SIG-M5 treated with dmso at 0.1 percent for 504 hours (cell line): ENCODE results near the gene SKIDA1.

Experiments used
- DNase-seq: peaks from one replicate; lab custom pipeline; 2025; ENCODE audit not compliant: unreplicated experiment; lab: John Stamatoyannopoulos, UW

Gene SKIDA1

DNA sequence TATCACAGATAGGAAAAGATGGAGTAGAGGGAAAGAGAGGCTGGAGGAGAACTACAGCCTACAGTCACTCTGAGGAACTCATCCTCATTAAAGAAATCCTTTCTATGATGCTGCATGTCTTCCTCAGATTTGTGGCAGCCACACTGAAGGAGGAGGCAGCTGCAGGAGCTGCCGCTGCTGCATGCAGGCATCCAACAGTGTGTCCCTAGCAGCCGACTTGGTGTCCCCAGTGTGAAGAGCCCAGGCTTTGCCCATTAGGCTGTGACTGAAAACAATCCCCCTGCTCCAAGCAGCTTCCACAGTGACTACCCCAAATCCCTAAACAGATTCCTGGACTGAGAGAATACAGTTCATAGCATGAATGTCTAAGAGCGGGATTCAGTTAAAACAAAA is 23.1 kb downstream of the SKIDA1 start:
- no peak for DNase-seq

- no peak for DNase-seq
Measured at GRCh38 chr10:21501731-21502347, 23.6 kb downstream of the SKIDA1 start.

DNA sequence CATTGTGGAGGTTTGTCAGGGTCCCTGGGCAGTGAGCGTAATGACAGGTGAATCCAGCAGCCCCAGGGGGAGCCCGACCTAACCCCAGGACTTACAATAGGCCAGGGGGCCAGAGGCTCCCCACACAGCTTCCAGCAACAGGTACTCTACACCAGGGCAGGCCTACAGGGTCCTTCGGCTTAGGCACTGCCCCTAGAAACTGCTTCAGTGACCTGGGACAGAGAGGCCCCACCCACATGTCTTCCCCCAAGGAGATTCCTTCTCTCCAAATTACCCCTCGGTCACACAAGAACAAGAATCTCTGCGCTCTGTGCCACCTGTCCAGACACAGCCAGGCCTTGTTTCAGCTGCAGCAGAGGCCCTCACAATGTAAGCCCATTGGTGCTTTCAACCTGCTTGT is 24.4 kb downstream of the SKIDA1 start:
- no peak for DNase-seq

DNA sequence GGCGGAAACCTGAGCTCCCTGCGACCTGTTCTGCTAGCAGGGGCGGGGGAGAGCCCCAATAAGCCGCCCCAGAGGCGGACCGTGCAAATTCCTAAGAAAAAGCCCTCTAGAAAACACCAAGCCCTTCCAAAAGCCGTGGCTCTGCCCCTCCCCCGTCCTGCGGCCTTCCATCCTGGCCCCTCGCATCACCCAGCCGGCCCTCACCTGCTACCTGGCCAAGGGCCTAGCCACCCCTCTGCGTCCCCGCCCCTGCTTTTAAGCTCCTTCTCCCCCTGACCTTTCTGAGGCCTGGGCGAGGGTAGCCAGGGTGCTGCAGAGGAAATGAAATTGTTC is 24.9 kb downstream of the SKIDA1 start:
- DNase-seq, result no peak

DNA sequence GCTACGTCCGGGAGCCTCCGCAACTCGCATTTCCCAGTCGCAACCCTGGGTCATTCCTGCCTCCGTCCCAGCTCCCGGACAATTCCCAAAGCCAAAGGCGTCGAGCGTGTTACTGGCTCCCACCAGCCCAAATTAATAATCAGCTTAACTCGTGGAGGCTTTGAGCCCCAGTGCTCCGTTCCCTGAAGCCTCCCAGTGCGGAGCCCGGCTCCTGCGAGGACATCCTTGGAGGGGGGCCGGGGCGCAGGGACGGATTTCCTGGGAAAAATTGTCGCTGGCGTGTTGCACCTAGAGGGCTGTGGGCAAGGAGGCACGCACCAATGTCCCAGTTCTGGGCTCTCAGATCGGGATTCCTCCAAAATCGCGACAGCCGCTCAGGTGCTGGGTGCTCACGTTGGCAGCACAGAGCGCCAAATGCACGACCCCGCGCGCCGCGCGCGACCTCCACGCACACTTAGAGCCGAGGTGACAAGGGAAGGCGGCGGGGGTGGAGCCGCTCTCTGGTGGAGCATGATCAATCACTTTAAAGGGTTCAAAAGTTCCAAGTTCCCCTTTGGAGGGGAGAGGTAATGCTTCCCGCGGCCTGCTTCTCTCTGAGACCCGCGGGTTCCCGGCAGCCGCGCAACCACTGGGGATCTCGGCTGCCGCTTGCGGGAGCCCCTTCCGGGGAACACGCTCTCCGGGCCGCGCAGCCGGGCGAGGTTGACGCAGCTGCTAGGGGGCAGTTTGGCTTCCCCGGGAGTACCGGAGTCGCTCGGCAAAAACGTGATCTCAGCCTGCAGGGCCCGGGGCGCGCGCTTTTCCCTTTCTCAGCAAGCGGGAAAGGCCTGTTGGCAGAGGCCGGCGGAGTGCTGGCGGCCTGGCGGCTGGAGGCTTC is 25.5 kb downstream of the SKIDA1 start:
- no peak for DNase-seq

GRCh38 chr10:21498986-21499385 is 26.5 kb downstream of the SKIDA1 start:
- DNase-seq, result no peak

DNA sequence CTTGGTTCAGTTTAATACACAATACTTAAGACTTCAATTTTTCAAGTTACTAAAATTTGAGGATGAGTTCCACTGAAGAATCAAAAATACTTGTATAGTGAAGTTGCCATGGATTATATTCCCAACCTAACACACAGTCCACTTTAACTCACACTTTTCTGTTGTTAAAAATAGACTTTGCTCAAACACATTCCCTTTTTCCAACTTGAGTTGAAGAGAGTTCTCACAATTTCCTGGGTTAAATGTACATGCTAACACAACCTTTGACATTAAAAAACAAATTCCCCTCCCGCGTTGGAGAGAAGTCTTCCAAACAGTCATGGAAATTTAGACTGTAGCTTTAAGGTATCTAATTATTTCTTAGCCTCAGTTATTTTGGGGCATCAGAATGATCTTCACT is 27.1 kb downstream of the SKIDA1 start:
- no peak for DNase-seq

DNA sequence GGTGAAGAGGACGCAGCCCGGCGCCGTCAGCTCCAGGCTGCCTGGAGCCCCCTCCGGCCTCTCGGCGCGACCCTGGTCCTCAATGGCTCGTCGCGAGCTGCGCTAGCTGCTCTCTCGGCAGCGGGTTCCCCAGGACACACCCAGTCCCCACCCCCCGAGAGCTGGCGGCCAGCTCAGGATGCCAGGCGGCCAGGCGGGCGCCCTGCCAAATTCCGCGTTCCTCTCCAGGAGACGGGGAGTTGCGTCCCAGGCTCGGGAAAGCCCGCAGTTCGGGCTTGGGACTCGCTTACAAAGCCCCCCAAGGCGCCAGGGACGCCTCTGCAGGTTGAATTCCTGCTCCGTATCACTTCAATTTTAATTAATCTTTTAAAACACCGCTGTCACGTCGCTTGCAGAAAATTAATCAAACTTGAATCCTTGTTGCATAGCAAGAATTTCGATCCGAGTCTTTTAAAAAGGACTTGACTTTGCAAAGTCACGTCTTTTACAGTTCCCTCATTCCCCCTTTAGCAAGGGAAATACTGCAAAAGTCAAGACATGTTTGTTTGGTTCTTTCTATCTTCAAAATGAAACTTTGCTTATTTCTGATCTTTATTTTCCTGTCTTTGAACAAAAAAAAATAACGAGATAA is 28.2 kb downstream of the SKIDA1 start:
- DNase-seq, result peak; percentile 26

GRCh38 chr10:21496343-21497176 is 28.9 kb downstream of the SKIDA1 start:
- DNase-seq, result peak; percentile 65

GRCh38 chr10:21495752-21496342 is 29.6 kb downstream of the SKIDA1 start:
- peak; percentile 63 for DNase-seq

DNA sequence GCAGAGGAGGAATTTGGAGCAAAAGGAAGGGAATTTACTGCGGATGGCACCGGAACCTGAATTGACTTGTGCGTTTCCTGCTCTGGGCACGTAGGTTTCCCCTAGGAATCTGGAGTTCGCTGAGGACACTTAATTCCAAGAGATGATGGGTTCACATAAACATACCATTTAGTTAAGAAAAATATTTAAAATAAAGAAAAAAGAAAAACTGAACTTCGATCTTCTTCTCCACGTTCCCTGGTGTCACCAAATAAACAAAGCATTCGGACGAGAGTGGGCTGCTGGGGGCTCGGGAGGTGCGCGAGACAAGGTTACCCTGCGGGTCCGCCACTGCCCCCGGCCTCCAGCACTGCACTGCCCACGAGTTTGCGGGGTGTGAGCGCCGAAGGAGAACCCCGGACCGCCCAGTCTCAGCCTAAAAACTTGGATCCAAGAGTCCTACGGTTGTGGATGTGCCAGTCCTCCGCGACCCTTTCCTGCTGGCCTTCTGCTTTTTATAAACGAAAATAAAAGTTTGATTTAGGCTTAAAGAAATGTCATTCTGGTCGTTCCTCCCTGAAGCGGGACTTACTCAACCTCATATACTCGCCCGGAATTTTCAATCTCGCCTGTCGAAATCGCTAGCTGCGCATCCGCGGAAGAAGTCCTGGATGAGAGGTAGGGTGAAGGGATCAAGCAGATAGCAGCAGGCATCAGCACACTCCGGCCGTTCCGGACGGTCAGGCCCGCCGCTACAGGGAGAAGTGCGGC is 30.3 kb downstream of the SKIDA1 start:
- DNase-seq, result peak; percentile 63

DNA sequence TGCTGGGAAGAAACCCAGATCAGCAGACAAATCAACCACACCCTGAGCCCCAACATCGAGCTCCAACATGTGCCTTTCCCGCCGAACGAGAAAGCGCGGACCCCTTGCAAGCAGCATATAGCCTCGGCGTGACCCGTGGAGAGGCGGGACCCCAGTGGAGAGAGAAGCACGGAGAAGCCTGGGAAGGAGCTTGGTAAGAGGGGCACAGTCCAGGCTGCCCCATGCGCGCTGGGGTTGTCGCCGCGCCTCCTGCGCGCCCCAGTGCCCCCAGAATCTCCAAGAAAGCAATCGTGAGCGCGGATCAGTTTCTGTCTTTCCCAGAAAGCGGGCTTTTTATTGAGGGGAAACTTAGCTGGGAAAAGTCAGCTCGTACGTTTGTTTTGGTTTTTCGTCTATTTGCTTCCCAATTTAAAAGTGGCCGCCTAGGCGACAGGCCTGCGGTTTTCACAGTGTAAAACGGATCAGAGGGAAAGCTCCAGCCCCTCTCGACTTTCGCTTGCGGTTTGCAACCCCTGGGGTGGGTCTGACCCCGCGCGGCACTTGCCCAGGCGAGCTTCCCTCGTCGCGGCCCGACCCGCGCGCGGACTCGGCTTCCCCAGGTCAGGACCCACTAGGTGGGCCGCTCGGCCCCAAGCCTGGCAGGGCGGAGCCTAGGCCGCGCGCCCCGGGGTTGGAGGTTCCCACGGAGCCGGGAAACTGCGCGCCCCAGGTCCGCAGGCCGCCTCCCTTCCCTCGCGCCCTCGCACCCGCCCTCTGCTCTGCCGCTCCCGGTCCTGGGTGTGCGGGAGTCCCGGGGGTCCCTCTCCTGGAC is 31.1 kb downstream of the SKIDA1 start:
- peak; percentile 8 for DNase-seq

DNA sequence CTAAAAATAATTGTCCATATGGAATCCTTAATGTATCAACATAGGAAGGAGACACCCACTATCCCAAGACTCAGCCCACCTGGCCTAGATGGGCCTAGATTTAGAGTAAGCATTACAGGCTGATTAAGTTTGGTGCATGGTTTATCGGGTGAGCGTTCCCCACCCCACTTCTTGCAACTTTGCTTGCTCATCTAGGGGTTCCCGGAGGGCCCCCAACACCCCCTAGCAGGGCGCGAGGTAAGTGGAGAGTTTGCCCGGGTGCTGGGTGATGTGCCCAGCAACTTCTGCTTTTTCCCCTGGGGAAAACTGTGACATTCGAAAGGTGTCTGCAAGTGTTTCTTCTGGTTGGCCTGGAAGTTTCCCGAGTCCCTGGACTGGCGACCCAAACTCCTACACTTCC is 31.7 kb downstream of the SKIDA1 start:
- no peak for DNase-seq

- DNase-seq, result no peak
Measured at GRCh38 chr10:21492421-21492820, 33.1 kb downstream of the SKIDA1 start.

GRCh38 chr10:21490711-21491105 is 34.8 kb downstream of the SKIDA1 start:
- DNase-seq, result no peak

DNA sequence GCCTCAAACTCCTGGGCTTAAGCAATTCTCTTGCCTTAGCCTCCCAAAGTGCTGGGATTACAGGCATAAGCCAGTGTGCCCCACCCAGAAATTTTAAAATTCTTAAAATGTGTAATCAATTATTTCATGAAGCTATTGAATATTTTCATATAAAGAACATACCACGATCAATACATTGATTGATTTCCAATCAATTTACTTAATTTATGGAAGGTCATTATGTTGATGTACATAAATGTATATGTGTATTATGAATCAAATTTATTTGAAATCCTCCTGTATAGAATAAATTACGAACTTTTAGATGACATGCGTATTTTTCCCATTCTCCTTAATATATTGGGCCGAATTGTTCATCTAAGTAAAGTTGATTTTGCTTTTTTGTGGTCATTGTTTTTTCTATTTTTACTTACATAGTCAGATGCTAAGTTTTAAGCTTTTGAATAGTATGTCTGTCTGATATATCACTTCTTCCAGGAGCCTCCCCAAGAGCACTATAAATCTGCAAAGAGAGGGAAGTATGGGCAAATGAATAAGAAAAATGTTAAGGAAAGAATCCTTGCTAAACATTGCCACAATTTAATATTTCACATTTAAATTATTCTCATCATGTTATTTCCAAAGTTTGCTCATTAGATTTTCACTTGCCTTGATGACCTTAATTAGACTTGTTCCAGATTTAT is 35.3 kb downstream of the SKIDA1 start:
- no peak for DNase-seq

DNA sequence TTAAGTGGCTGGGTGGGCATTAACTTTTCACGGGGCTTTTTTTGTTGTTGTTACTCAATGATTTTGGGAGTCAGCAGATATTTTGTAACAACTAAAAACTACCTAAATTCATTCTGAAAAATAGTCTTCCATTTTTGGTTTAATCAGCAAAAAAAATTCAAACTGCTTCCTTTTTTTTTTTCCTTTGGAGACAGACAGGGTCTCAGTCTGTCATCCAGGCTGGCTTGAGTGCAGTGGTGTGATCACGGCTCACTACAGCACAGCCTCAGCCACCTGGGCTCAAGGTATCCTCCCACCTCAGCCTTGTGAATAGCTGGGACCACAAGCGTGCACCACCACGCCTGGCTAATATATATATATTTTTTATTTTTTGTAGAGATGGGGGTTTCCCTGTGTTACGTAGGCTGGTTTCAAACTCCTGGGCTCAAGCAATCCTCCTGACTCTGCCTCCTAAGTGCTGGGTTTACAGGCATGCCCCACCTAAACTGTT is 36.5 kb downstream of the SKIDA1 start:
- no peak for DNase-seq

DNA sequence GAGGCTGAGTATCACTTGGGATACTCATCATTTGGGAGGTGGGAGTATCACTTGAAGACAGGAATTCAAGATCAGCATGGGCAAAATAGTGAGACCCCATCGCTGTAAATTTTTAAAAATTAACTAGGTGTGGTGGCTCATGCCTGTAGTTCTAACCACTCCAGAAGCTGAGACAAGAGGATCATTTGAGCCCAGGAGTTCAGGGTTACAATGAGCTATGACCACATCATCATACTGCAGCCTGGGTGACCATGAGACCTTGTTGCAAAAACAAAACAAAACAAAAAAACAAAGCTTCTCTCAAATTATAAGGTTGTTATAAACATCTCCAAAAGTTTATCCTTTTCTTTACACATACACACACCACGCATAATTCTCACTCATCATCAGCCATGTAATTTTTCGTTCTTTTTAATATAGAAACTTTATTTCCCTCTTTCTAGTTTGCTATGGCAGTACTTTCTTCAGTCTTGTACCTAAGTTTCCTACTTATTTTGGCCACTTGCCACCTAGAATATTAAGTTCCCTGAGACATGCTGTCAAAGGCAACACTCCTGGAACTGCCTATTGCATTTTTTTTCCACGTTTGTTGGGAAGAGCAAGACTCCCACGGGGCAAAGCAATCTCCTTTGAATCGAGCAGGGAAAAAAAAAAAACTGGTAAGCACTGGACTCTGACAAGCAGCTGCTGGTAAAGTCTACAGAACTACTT is 37.1 kb downstream of the SKIDA1 start:
- DNase-seq, result no peak
